Endothelial cell of umbilical vein (primary cell): ENCODE results near the gene NLGN4Y. TPM values are rescaled to one million over a fixed set of nuclear protein-coding genes. Genes with fewer than 3 reads are reported as not detected.

Experiments used
- Bru-seq: library from RNA; stranded (reverse); fragments of 400-500 nt; gene quantifications from one replicate; lab custom pipeline; 2021; lab: Mats Ljungman, UMichigan
- BruChase-seq, 2 experiments: library from RNA; stranded (reverse); fragments of 400-500 nt; gene quantifications; one replicate each; lab custom pipeline; 2021; lab: Mats Ljungman, UMichigan
- BruUV-seq: library from RNA; stranded (reverse); fragments of 400-500 nt; replicated peaks from 2 replicates; lab custom pipeline; 2021; lab: Mats Ljungman, UMichigan
- CTCF ChIA-PET: fragments of 300-600, 350-600 bp; sonication (Branson Sonifier 250); formaldehyde crosslinking; loops from one replicate; lab custom pipeline; 2021; ENCODE audit warnings: antibody characterized with exemption, inconsistent platforms; lab: Charles Lee
- POLR2A ChIA-PET: fragments of 300-600, 350-600 bp; sonication (Branson Sonifier 250); formaldehyde crosslinking; loops from one replicate; lab custom pipeline; 2021; ENCODE audit warnings: antibody characterized with exemption, inconsistent platforms; lab: Charles Lee
- DNase-seq: peaks from one replicate; pipeline ENCODE4 v3.0.0-alpha.2; 2011; ENCODE audit warnings: low read depth, low spot score
- FAIRE-seq: peaks from 2 replicates; lab custom pipeline; 2011; peaks lifted over from hg19 to GRCh38; lab: Jason Lieb, UNC
- H2AFZ ChIP-seq: 2 replicates; pipeline ENCODE4 v1.6.0; 2012; ENCODE audit warnings: low read depth, low read length, control low read depth, inconsistent platforms
- H3K27ac ChIP-seq: 2 replicates; pipeline ENCODE4 v1.5.1; 2011; ENCODE audit warnings: low read depth, mild to moderate bottlenecking, control low read depth, low read length, moderate library complexity; ENCODE audit not compliant: insufficient read depth
- H3K27me3 ChIP-seq, 2 experiments: 2 replicates each; pipeline versions ENCODE4 v1.6.0 to v1.6.1; 2011; ENCODE audit warnings: low read length in 2 of 2, mixed read lengths in 1 of 2; ENCODE audit not compliant: control insufficient read depth in 2 of 2, insufficient read depth in 2 of 2
- H3K36me3 ChIP-seq, 2 experiments: 2 replicates in 1 of 2; 3 replicates in 1 of 2; pipeline ENCODE4 v1.5.1; 2011; ENCODE audit warnings: low read length in 2 of 2, mild to moderate bottlenecking in 1 of 2, moderate library complexity in 1 of 2; ENCODE audit not compliant: control insufficient read depth in 2 of 2, insufficient read depth in 2 of 2; ENCODE audit errors: extremely low read depth in 1 of 2
- H3K4me1 ChIP-seq: 3 replicates; pipeline ENCODE4 v1.5.1; 2011; ENCODE audit warnings: mild to moderate bottlenecking, low read length; ENCODE audit not compliant: control insufficient read depth, insufficient read depth; ENCODE audit errors: extremely low read depth
- H3K4me2 ChIP-seq: 2 replicates; pipeline ENCODE4 v1.6.1; 2011; ENCODE audit warnings: low read length, control low read depth, mixed read lengths; ENCODE audit not compliant: insufficient read depth
- H3K4me3 ChIP-seq, 3 experiments: fragments of 200-600 bp in 1 of 3; sonication (generic), shearing (Covaris generic) in 1 of 3; replicated peaks in 1 of 3; 2 replicates each; pipeline ENCODE4 v1.5.1; 2011 to 2016; ENCODE audit warnings: control low read depth in 3 of 3, low read length in 3 of 3, mild to moderate bottlenecking in 2 of 3, inconsistent platforms in 1 of 3, low read depth in 1 of 3, moderate library complexity in 1 of 3; ENCODE audit not compliant: insufficient read depth in 1 of 3
- H3K79me2 ChIP-seq: 2 replicates; pipeline ENCODE4 v1.6.0; 2012; ENCODE audit warnings: low read length, inconsistent platforms; ENCODE audit not compliant: control insufficient read depth, insufficient read depth
- H3K9ac ChIP-seq: replicated peaks from 2 replicates; pipeline ENCODE3; 2011; ENCODE audit warnings: low read length, control low read depth; ENCODE audit not compliant: insufficient read depth; ENCODE audit errors: extremely low read depth
- H3K9me1 ChIP-seq: replicated peaks from 3 replicates; pipeline ENCODE4 v1.6.0; 2011; ENCODE audit warnings: mild to moderate bottlenecking, low read length; ENCODE audit not compliant: control insufficient read depth, insufficient read depth; ENCODE audit errors: extremely low read depth
- H3K9me3 ChIP-seq: replicated peaks from 2 replicates; pipeline ENCODE4 v1.5.1; 2012; ENCODE audit warnings: low read length, inconsistent platforms; ENCODE audit not compliant: control insufficient read depth, insufficient read depth
- H4K20me1 ChIP-seq: replicated peaks from 2 replicates; pipeline ENCODE3; 2011; ENCODE audit warnings: mild to moderate bottlenecking, low read length; ENCODE audit not compliant: control insufficient read depth, insufficient read depth; ENCODE audit errors: extremely low read depth
- CTCF ChIP-seq, 2 donors: IDR thresholded peaks; 1 replicate in 1 of 2; 2 replicates in 1 of 2; pipeline ENCODE4 v1.5.1; 2011; ENCODE audit warnings: low read length in 2 of 2, mild to moderate bottlenecking in 2 of 2, moderate library complexity in 2 of 2, control low read depth in 1 of 2, inconsistent platforms in 1 of 2, low read depth in 1 of 2; ENCODE audit not compliant: insufficient read depth in 1 of 2; ENCODE audit errors: extremely low read depth in 1 of 2
- EZH2 ChIP-seq: IDR thresholded peaks from 2 replicates; pipeline ENCODE4 v1.6.1; 2012; ENCODE audit warnings: borderline replicate concordance, low read depth, mild to moderate bottlenecking, moderate library complexity, low read length, inconsistent platforms; ENCODE audit not compliant: severe bottlenecking
- FOS ChIP-seq: IDR thresholded peaks from 2 replicates; pipeline ENCODE4 v1.6.1; 2011; ENCODE audit warnings: mild to moderate bottlenecking, low read length, moderate library complexity, borderline replicate concordance; ENCODE audit not compliant: insufficient read depth
- GATA2 ChIP-seq: IDR thresholded peaks from 2 replicates; pipeline ENCODE4 v1.7.0; 2011; ENCODE audit warnings: low read depth, mild to moderate bottlenecking, moderate library complexity, mixed read lengths, low read length; ENCODE audit not compliant: insufficient read length, insufficient read depth
- JUN ChIP-seq: IDR thresholded peaks from 2 replicates; pipeline ENCODE4 v1.6.1; 2011; ENCODE audit warnings: borderline replicate concordance, low read depth; ENCODE audit not compliant: insufficient read length, insufficient read depth
- MAX ChIP-seq: IDR thresholded peaks from 2 replicates; pipeline ENCODE4 v1.6.1; 2011; ENCODE audit not compliant: insufficient read depth, insufficient read length
- MYC ChIP-seq: IDR thresholded peaks from one replicate; pipeline ENCODE4 v1.6.1; 2011; ENCODE audit warnings: mild to moderate bottlenecking, low read depth, low read length
- POLR2A ChIP-seq: IDR thresholded peaks from 2 replicates; pipeline ENCODE4 v1.6.1; 2012; ENCODE audit warnings: low read depth, mild to moderate bottlenecking, control low read depth, low read length
- POLR2AphosphoS5 ChIP-seq: IDR thresholded peaks from 2 replicates; pipeline ENCODE4 v1.6.1; 2012; ENCODE audit warnings: low read depth, mild to moderate bottlenecking, control low read depth, low read length, moderate library complexity; ENCODE audit not compliant: insufficient read depth
- dilution Hi-C: fragments of 300-500 bp; cut with MboI; formaldehyde crosslinking; loops from one replicate; pipeline ENCODE4 v1.15.0; 2019; ENCODE audit warnings: low sequenced_read_pairs; ENCODE audit not compliant: extremely low pct_ligation_motif_present
- intact Hi-C: fragments of 100-400 bp; cut with micrococcal nuclease; formaldehyde crosslinking; loops from one replicate; pipeline ENCODE4 v1.10.0; 2022
- long read RNA-seq: library from polyadenylated mRNA; stranded (forward); transcript quantifications from one replicate; pipeline ENCODE4 v2.0.0, GENCODE V29; 2021
- polyA minus RNA-seq, 3 experiments: library from RNA; depleted of rRNA, polyadenylated mRNA; stranded (reverse); fragments of >200 nt; gene quantifications; 1 replicate in 1 of 3; 2 replicates in 2 of 3; pipeline ENCODE4 v1.2.3, GENCODE V29; 2011
- polyA plus RNA-seq, 4 experiments: library from polyadenylated mRNA; depleted of rRNA in 3 of 4; stranded (reverse) in 3 of 4; unstranded in 1 of 4; fragments of >200 nt; gene quantifications; 2 replicates each; pipeline versions ENCODE4 v1.2.1 to v1.2.3, GENCODE V29; 2011 to 2012; ENCODE audit warnings: missing spikeins in 1 of 4
- total RNA-seq: library from RNA; stranded (reverse); gene quantifications from 2 replicates; pipeline ENCODE4 v1.2.3, GENCODE V29; 2021

NLGN4Y gene
- total RNA-seq (23.7 and 26.6 TPM in 2 replicates), polyA plus RNA-seq (15.2 and 16.0 TPM in 2 replicates), polyA minus RNA-seq (116 and 127 TPM in 2 replicates), Bru-seq, nascent RNA (percentile 74 among the genes with signal in this experiment), BruChase-seq, experiment 1, labeled RNA remaining after a 6-hour chase (percentile 67 among the genes with signal in this experiment), BruChase-seq, experiment 2, labeled RNA remaining after a 2-hour chase (percentile 76 among the genes with signal in this experiment)
- 8.6 and 9.0 TPM in 2 replicates for polyA plus RNA-seq (2011; cell fraction: cytosol; rRNA removed)
- 20.3 and 20.7 TPM in 2 replicates for polyA plus RNA-seq (2011; cell fraction: nucleus; rRNA removed)
- polyA plus RNA-seq (2012): 19.2 and 32.6 TPM in 2 replicates
- not detected for polyA minus RNA-seq (2011; cell fraction: cytosol; rRNA and poly(A)+ RNA removed)
- 153 and 156 TPM in 2 replicates for polyA minus RNA-seq (2011; cell fraction: nucleus; rRNA and poly(A)+ RNA removed)
- long read RNA-seq, full-length matches to known transcripts: 4 of 24 reads
- long read RNA-seq, partial matches to known transcripts: 5 of 24 reads
- long read RNA-seq, other reads (novel, unspliced or antisense): 15 of 24 reads

DNA sequence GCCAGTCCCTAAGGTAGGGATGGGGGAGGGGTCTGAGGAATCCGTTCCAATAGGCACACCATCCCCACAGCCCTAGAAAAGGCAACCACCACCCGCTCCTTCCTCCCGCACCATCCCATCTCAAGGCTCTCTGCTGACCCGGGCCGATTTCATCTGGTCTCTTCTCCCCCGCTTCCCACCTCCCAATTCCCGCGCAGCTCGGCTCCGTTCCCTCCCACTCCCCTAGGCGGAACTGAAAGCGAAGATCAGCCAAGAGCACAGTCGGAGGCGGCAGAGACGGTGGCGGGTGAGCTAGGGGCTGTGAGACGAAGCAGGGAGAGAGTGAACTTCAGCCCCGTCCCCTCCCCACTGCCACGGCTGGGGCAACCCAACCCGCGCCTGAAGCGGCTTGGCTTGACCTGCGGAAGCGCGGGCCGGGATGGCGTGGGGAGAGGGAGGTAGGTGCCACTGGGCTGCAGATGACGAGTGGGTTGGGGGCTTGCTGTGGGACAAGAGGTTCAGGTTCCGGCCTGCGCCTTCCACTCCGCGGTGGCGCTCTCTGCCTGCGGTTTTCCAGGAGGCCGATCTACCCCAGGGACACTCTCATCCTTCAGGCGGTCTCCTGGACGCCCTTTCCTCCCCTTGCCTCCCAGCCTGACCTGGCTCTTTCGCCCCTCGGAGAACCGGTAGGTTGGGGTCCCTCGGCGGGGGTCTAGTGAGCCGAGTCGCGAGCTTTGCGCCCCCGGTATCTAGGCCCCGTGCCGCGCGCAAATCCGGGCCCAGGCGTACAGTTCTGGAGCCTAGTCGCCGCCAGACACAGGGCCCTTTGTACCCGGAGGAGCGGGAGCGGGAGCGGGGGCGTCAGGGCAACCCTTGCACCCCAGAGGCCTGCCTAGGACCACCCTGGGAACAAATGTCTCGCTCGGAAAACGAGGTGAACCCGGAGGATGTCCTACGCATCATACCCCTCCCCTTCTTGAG is at the start of gene NLGN4Y:
Gene NLGN4Y, plus strand, starts transcription at position 258 of the 960 bp plus-strand sequence. CDS start 97,591 bp downstream, outside the sequence.
- TF ChIP-seq FOS (no peak), GATA2 (no peak), MAX (no peak), CTCF (IDR thresholded peaks at IDR 0.05; ENCODE audit: extremely low read depth in 1 of 2, insufficient read depth in 1 of 2, low read depth in 1 of 2, low read length in 2 of 2) (no peak), POLR2AphosphoS5 (no peak), JUN (no peak), EZH2 (no peak), MYC (no peak), POLR2A (no peak)

More for the DNA sequence above, at the start of gene NLGN4Y:
- Histone ChIP-seq H3K9ac (peak within 1 kb of the TSS; percentile 97), H3K4me1 (peaks cover 37% of the 10 kb centered on the region), H3K9me3 (no peaks in the 10 kb centered on the region), H3K79me2 (peaks cover 36% of the 10 kb centered on the region), H3K36me3 (no peaks in the 10 kb centered on the region), H2AFZ (peak within 1 kb of the TSS; percentile 90), H4K20me1 (no peaks in the 10 kb centered on the region), H3K4me3 (peak within 1 kb of the TSS; percentile 62 to 90 (median 65)), H3K27me3 (peaks cover 0 to 5% of the 10 kb centered on the region in 2 experiments), H3K4me2 (peak within 1 kb of the TSS; percentile 88), H3K9me1 (no peaks in the 10 kb centered on the region), H3K27ac (peak within 1 kb of the TSS; percentile 84)
- DNase-seq: peak; percentile 36
- intact Hi-C loops (loop anchor here (2.0 to 10.0 kb wide), 5 partner anchors 90 to 1054 kb away; no protein-coding TSS in a partner anchor), dilution Hi-C loops (no loop called here)
- BruUV-seq: no TSS peak
- CTCF ChIA-PET: interaction anchor here (1.0 kb wide), 1 partner anchor 57 kb away, joined by 3 read pairs; no protein-coding TSS in a partner anchor
- peak; percentile 74 for FAIRE-seq
- POLR2A ChIA-PET: no interaction called here
